ENCODE data around the gene CADM1.

DNA sequence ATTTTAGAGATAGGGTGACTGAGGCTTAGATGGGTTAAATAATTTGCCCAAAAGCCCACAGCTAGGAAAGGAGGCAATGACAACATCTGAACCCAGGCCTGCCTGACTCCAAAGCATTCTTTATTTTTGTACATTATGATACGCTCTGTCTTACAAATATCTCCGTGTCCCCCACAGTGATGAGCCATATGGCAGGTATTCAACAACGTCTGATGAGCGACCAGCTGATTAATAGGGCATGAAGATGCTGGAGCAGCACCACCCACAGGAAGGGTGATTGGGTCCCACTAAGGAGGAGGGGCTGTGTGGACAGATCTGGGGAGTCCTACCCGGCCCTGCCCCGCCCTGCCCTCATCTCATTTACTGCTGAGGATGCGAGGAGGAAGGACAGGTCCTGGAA is 380.6 kb downstream of the CADM1 start:
- TF ChIP-seq POLR2A (IDR thresholded peaks at IDR 0.05): no peak
- TF ChIP-seq, protein P1, sequence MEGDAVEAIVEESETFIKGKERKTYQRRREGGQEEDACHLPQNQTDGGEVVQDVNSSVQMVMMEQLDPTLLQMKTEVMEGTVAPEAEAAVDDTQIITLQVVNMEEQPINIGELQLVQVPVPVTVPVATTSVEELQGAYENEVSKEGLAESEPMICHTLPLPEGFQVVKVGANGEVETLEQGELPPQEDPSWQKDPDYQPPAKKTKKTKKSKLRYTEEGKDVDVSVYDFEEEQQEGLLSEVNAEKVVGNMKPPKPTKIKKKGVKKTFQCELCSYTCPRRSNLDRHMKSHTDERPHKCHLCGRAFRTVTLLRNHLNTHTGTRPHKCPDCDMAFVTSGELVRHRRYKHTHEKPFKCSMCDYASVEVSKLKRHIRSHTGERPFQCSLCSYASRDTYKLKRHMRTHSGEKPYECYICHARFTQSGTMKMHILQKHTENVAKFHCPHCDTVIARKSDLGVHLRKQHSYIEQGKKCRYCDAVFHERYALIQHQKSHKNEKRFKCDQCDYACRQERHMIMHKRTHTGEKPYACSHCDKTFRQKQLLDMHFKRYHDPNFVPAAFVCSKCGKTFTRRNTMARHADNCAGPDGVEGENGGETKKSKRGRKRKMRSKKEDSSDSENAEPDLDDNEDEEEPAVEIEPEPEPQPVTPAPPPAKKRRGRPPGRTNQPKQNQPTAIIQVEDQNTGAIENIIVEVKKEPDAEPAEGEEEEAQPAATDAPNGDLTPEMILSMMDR (IDR thresholded peaks at IDR 0.05): no peak
